ENCODE results near the gene TMEFF2. TPM values are rescaled to one million over a fixed set of nuclear protein-coding genes. Genes with fewer than 3 reads are reported as not detected.

The TMEFF2 gene
- total RNA-seq, 1 donor from 2014 or later: not detected

- TF ChIP-seq CTCF (IDR thresholded peaks at IDR 0.05): no peak
- Histone ChIP-seq H3K27ac (no peak overlapping the region), H3K4me3 (no peak overlapping the region), H3K4me1 (no peaks in the 10 kb centered on the region), H3K36me3 (no peaks in the 10 kb centered on the region), H3K9me3 (no peaks in the 10 kb centered on the region), H3K27me3 (no peaks in the 10 kb centered on the region)
- intact Hi-C loops (cut with DNase I): no loop called here
- DNase-seq: no peak
- no peak for ATAC-seq
These were observed 145.4 kb downstream of the TMEFF2 start for GRCh38 chr2:192049362-192049761.

GRCh38 chr2:192047315-192048107, 147.2 kb downstream of the TMEFF2 start:
- no peak for TF ChIP-seq CTCF (IDR thresholded peaks at IDR 0.05)
- no peak overlapping the region for H3K27ac ChIP-seq
- no peaks in the 10 kb centered on the region for H3K36me3 ChIP-seq
- H3K4me3 ChIP-seq: no peak overlapping the region
- no peak for DNase-seq
- intact Hi-C loops (cut with DNase I): no loop called here
- no peaks in the 10 kb centered on the region for H3K9me3 ChIP-seq
- H3K27me3 ChIP-seq: no peaks in the 10 kb centered on the region
- ATAC-seq: no peak
- no peaks in the 10 kb centered on the region for H3K4me1 ChIP-seq

DNA sequence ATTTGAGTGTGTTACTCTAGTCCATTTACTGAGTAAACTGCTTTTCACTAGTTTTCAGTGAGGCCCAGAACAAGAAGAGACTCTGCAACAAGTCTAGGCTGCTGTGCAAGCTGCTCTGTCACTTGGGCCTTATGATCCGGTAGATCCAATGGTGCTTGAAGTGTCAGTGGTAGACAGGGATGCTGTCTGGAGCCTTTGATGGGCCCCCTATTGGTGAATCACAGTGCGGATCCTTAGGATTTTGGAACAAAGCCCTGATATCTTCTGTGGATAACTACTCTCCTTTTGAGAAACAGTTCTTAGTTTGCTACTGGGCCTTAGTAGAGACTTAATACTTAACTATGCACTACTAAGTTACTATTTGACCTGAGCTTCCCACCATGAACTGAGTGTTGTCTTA, 150.2 kb downstream of the TMEFF2 start:
- no peaks in the 10 kb centered on the region for H3K9me3 ChIP-seq
- H3K4me1 ChIP-seq: no peaks in the 10 kb centered on the region
- ATAC-seq (no peak), DNase-seq (no peak)
- H3K36me3 ChIP-seq: no peaks in the 10 kb centered on the region
- no peaks in the 10 kb centered on the region for H3K27me3 ChIP-seq
- H3K4me3 ChIP-seq: no peak overlapping the region
- TF ChIP-seq CTCF (IDR thresholded peaks at IDR 0.05): no peak
- intact Hi-C loops (cut with DNase I): no loop called here
- H3K27ac ChIP-seq: no peak overlapping the region

- Histone ChIP-seq H3K4me3 (no peak overlapping the region), H3K27me3 (no peaks in the 10 kb centered on the region), H3K4me1 (no peaks in the 10 kb centered on the region), H3K9me3 (no peaks in the 10 kb centered on the region), H3K27ac (no peak overlapping the region), H3K36me3 (no peaks in the 10 kb centered on the region)
- TF ChIP-seq CTCF (IDR thresholded peaks at IDR 0.05): no peak
- DNase-seq: no peak
- no peak for ATAC-seq
- intact Hi-C loops (cut with DNase I): no loop called here
These were observed 151.4 kb downstream of the TMEFF2 start for GRCh38 chr2:192043216-192043870.

- TF ChIP-seq CTCF (IDR thresholded peaks at IDR 0.05): no peak
- no peaks in the 10 kb centered on the region for H3K9me3 ChIP-seq
- intact Hi-C loops (cut with DNase I): no loop called here
- H3K27ac ChIP-seq: no peak overlapping the region
- no peak for DNase-seq
- H3K4me1 ChIP-seq: peaks cover 1% of the 10 kb centered on the region
- H3K4me3 ChIP-seq: no peak overlapping the region
- no peaks in the 10 kb centered on the region for H3K27me3 ChIP-seq
- ATAC-seq: no peak
- no peaks in the 10 kb centered on the region for H3K36me3 ChIP-seq
These were observed 152.6 kb downstream of the TMEFF2 start for GRCh38 chr2:192042126-192042525.
